Left renal cortex interstitium (tissue), 4 donors: ENCODE results near the gene SAXO1. TPM values are rescaled to one million over a fixed set of nuclear protein-coding genes. Genes with fewer than 3 reads are reported as not detected.

Experiments
- DNase-seq, 4 donors: peaks; one replicate each; pipeline ENCODE4 v3.0.0-alpha.2; 2013; ENCODE audit warnings: low read depth in 4 of 4, low spot score in 2 of 4, missing footprints in 1 of 4
- polyA plus RNA-seq, 4 donors: library from polyadenylated mRNA; unstranded; fragments of 120-200 nt; gene quantifications; one replicate each; pipeline ENCODE4 v1.2.1, GENCODE V29; 2013; ENCODE audit not compliant: insufficient read length in 4 of 4

SAXO1 gene
- polyA plus RNA-seq, 4 donors: 0.14 to 0.25 (median 0.23) TPM

DNA sequence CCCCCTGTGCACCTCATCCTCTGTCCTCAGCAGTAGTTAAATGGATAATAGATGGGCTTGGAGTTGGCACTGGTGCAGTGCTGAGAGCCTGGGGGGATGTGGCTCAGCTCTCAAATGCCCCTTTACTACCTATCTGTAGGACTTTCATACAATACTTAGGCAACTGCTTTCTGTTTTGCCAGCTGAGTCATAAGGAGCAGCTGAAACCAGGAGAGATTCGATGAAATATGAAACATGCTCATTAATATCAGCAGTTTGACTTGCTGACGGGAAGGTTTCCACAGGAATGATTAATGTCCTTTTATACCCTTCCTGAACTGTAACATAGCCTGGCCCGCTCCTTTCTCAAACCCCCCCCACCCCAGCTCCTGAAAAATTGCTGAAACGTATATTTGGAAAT is 142.6 kb downstream of the SAXO1 start:
- no peak for DNase-seq

DNA sequence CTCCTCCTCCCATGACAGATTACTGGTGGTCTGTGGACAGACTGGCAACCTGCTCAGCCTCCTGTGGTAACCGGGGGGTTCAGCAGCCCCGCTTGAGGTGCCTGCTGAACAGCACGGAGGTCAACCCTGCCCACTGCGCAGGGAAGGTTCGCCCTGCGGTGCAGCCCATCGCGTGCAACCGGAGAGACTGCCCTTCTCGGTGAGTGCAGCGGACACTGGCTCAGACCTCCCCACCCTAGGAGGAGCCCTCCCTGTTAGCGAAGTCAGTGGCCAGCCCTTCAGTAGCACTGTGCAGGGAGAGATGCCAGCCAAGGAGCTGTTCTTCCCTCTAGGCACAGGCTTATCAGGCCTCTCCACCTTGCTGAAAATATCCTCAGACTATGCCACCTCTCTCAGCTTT is 143.5 kb downstream of the SAXO1 start:
- no peak for DNase-seq

DNA sequence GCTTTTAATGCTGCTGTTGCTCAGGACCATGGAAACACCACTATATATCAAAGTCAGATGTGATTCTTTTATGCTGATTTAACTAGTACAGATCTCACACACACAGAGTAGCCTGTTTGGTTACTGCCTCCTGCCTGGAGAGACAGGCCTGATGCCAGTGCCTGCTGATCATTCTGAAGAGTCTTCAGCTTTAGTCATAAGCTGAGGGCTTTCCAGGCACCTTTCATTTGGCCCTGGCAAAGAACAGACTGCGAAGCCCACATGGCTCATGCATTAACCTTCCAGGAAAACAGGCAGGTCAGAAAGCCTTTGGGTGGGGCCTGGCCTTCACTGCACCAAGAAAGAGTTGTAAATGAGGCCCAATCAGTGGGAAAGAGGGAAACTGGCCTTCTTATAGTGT is 144.7 kb downstream of the SAXO1 start:
- DNase-seq: no peak

DNA sequence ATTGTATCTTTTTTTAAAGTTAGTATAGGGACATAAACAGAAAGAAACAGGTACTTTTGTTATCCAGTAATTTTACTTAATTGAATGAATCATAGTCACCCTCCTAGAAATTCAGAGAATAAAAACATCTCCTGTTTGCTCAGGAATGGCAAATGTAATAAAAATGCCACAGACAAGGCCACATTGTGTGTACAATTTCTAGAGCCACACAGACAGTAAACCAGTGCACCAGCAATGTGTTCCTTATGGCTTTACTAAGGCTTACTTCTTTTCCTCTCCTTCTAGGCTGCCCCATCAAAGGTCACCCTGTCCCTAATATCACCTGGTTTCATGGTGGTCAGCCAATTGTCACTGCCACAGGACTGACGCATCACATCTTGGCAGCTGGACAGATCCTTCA is 145.5 kb downstream of the SAXO1 start:
- DNase-seq: no peak

DNA sequence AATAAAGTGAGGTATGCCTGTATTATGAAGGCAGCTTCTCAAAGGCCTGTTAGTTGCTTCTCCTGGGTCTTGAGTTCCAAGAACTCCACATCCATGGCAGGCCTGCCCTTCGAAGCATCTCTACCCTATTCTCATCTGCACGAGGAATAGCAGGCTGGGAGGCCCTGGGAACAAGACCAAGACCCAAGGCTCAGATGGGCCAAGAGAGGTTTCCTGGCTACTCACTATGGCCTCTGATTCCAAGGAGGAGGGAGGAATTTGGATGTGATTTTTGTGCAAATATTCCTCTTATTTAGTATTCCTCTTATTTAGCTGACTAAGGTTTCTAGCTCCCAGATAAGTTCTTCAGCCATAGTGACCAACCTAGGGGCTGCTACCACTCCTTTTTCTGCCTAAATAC is 151.3 kb downstream of the SAXO1 start:
- DNase-seq: no peak

DNA sequence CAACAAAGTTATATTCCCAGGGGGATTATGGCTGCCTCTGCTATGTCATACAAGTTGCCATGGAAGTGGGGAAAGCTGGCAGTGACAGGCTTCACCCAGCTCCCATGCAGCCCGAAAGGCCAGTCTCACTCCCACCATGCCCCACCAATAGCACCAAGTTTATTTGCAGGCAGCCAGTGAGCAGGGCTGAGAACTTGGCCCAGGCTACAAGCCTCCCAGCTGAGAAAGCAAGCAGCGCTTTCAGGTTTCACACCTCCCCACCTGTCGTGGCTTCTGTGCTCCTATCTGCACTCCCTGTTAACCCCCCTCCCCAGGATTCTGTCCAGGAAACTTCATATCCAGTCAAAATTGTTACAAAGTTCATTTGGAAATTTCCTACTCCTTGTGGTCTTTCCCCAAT is 155.0 kb downstream of the SAXO1 start:
- DNase-seq: no peak

Other genes with a start within 250 kb of the SAXO1 start
- gene RRAGA, start 16.2 kb upstream of the SAXO1 start, polyA plus RNA-seq: 100 to 1,000 TPM in 3 of 4 donors, 10 to 100 TPM in 1; 89.4 to 125 (median 109) TPM
- 10 to 100 TPM; 16.8 to 22.8 (median 19.0) TPM for gene HAUS6, start 69.7 kb upstream of the SAXO1 start, polyA plus RNA-seq
- gene PLIN2, start 94.3 kb upstream of the SAXO1 start, polyA plus RNA-seq: 100 to 1,000 TPM in 2 of 4 donors, 10 to 100 TPM in 2; 83.7 to 115 (median 95.1) TPM
- 10 to 100 TPM; 38.6 to 57.0 (median 49.0) TPM for gene DENND4C, start 197.5 kb upstream of the SAXO1 start, polyA plus RNA-seq